Keratinocyte (primary cell): ENCODE measurements around the gene CATSPERE. TPM values are rescaled to one million over a fixed set of nuclear protein-coding genes. Genes with fewer than 3 reads are reported as not detected.

Experiments
- DNase-seq: peaks from one replicate; pipeline ENCODE4 v3.0.0-alpha.2; 2011; ENCODE audit warnings: low read depth, missing footprints, low spot score
- FAIRE-seq: peaks from 2 replicates; lab custom pipeline; 2011; peaks lifted over from hg19 to GRCh38; lab: Jason Lieb, UNC
- H2AFZ ChIP-seq: 2 replicates; pipeline ENCODE4 v1.6.0; 2012; ENCODE audit warnings: low read length, control low read depth, inconsistent platforms; ENCODE audit not compliant: control insufficient read depth
- H3K27ac ChIP-seq: 2 replicates; pipeline ENCODE4 v1.5.1; 2011; ENCODE audit warnings: low read length; ENCODE audit not compliant: control insufficient read depth, insufficient read depth
- H3K27me3 ChIP-seq: 3 replicates; pipeline ENCODE4 v1.6.0; 2011; ENCODE audit warnings: low read length; ENCODE audit not compliant: control insufficient read depth, insufficient read depth; ENCODE audit errors: extremely low read depth
- H3K36me3 ChIP-seq, 2 experiments: 2 replicates in 1 of 2; 3 replicates in 1 of 2; pipeline ENCODE4 v1.5.1; 2011; ENCODE audit warnings: low read length in 2 of 2, mild to moderate bottlenecking in 1 of 2; ENCODE audit not compliant: control insufficient read depth in 2 of 2, insufficient read depth in 2 of 2; ENCODE audit errors: extremely low read depth in 1 of 2
- H3K4me1 ChIP-seq: 3 replicates; pipeline ENCODE4 v1.5.1; 2011; ENCODE audit warnings: low read length; ENCODE audit not compliant: control insufficient read depth, insufficient read depth; ENCODE audit errors: extremely low read depth
- H3K4me2 ChIP-seq: 3 replicates; pipeline ENCODE4 v1.6.0; 2011; ENCODE audit warnings: low read depth, low read length; ENCODE audit not compliant: control insufficient read depth, insufficient read depth; ENCODE audit errors: extremely low read depth
- H3K4me3 ChIP-seq, 3 experiments: fragments of 200-600 bp in 1 of 3; sonication (generic) in 1 of 3; 2 replicates in 2 of 3; 3 replicates in 1 of 3; pipeline ENCODE4 v1.5.1; 2011 to 2016; ENCODE audit warnings: low read length in 3 of 3, mild to moderate bottlenecking in 3 of 3, control low read depth in 2 of 3, inconsistent platforms in 1 of 3, low read depth in 1 of 3, mixed read lengths in 1 of 3, mixed run types in 1 of 3, moderate library complexity in 1 of 3; ENCODE audit not compliant: control insufficient read depth in 2 of 3, insufficient read depth in 2 of 3; ENCODE audit errors: extremely low read depth in 1 of 3
- H3K79me2 ChIP-seq: 2 replicates; pipeline ENCODE4 v1.6.0; 2012; ENCODE audit warnings: low read length; ENCODE audit not compliant: control insufficient read depth, insufficient read depth
- H3K9ac ChIP-seq: 3 replicates; pipeline ENCODE4 v1.6.0; 2011; ENCODE audit warnings: low read length; ENCODE audit not compliant: control insufficient read depth, insufficient read depth; ENCODE audit errors: extremely low read depth
- H3K9me1 ChIP-seq: 3 replicates; pipeline ENCODE4 v1.6.0; 2011; ENCODE audit warnings: low read length; ENCODE audit not compliant: control insufficient read depth, insufficient read depth; ENCODE audit errors: extremely low read depth
- H3K9me3 ChIP-seq: 2 replicates; pipeline ENCODE4 v1.5.1; 2012; ENCODE audit warnings: low read depth, low read length; ENCODE audit not compliant: control insufficient read depth
- H4K20me1 ChIP-seq: 3 replicates; pipeline ENCODE4 v1.6.0; 2011; ENCODE audit warnings: low read length; ENCODE audit not compliant: control insufficient read depth, insufficient read depth; ENCODE audit errors: extremely low read depth
- CTCF ChIP-seq, 3 experiments: IDR thresholded peaks in 1 of 3; conservative IDR thresholded peaks in 1 of 3; optimal IDR thresholded peaks in 1 of 3; 2 replicates in 2 of 3; 3 replicates in 1 of 3; pipeline versions ENCODE3 to v1.5.1; 2011; ENCODE audit warnings: low read length in 3 of 3, mild to moderate bottlenecking in 3 of 3, moderate library complexity in 2 of 3, control low read depth in 1 of 3, inconsistent platforms in 1 of 3; ENCODE audit not compliant: insufficient read depth in 2 of 3; ENCODE audit errors: extremely low read depth in 1 of 3
- EZH2 ChIP-seq: IDR thresholded peaks from one replicate; pipeline ENCODE4 v1.6.1; 2012; ENCODE audit warnings: inconsistent platforms, mild to moderate bottlenecking, low read length, moderate library complexity
- dilution Hi-C: fragments of 300-500 bp; cut with MboI; formaldehyde crosslinking; loops from one replicate; pipeline ENCODE4 v1.7.0; 2020; ENCODE audit warnings: low sequenced_read_pairs; ENCODE audit not compliant: extremely low pct_ligation_motif_present
- polyA plus RNA-seq, 5 experiments: library from polyadenylated mRNA; depleted of rRNA in 3 of 5; stranded (reverse) in 3 of 5; stranded (forward) in 1 of 5; unstranded in 1 of 5; fragments of >200 nt; gene quantifications; 1 replicate in 1 of 5; 2 replicates in 3 of 5; 3 replicates in 1 of 5; pipeline versions ENCODE4 v1.2.1 to v1.2.3, GENCODE V29; 2011 to 2012; ENCODE audit warnings: missing spikeins in 2 of 5, low read depth in 1 of 5, low replicate concordance in 1 of 5

The CATSPERE gene
- polyA plus RNA-seq, 1 donor (not counting 4 experiments of a cell fraction or from before 2014, with no cell fraction given) = 0.42 TPM

GRCh38 chr1:244657421-244657820, 196.3 kb downstream of the CATSPERE start:
- TF ChIP-seq CTCF (optimal IDR thresholded peaks at IDR 0.05 in 1 of 3, IDR thresholded peaks at IDR 0.05 in 1 of 3, conservative IDR thresholded peaks at IDR 0.05 in 1 of 3; ENCODE audit: extremely low read depth in 1 of 3, insufficient read depth in 2 of 3, low read length in 3 of 3) (no peak), EZH2 (no peak)
- Histone ChIP-seq H3K27me3 (no peaks in the 10 kb centered on the region), H3K36me3 (peaks cover 5 to 6% of the 10 kb centered on the region in 2 experiments), H3K4me3 (no peak overlapping the region), H3K9me1 (no peaks in the 10 kb centered on the region), H2AFZ (no peak overlapping the region), H3K9ac (no peak overlapping the region), H3K9me3 (no peaks in the 10 kb centered on the region), H3K4me1 (peaks cover 6% of the 10 kb centered on the region), H4K20me1 (peaks cover 4% of the 10 kb centered on the region), H3K27ac (no peak overlapping the region), H3K79me2 (peaks cover 79% of the 10 kb centered on the region), H3K4me2 (no peak overlapping the region)
- dilution Hi-C loops = no loop called here
- DNase-seq = no peak
- no peak for FAIRE-seq

GRCh38 chr1:244659694-244660093, 198.6 kb downstream of the CATSPERE start:
- Histone ChIP-seq H3K27ac (no peak overlapping the region), H4K20me1 (peaks cover 4% of the 10 kb centered on the region), H3K79me2 (peaks cover 79% of the 10 kb centered on the region), H3K9ac (no peak overlapping the region), H3K9me3 (no peaks in the 10 kb centered on the region), H3K36me3 (peaks cover 5 to 6% of the 10 kb centered on the region in 2 experiments), H3K27me3 (no peaks in the 10 kb centered on the region), H3K9me1 (no peaks in the 10 kb centered on the region), H2AFZ (no peak overlapping the region), H3K4me1 (peaks cover 2% of the 10 kb centered on the region), H3K4me3 (no peak overlapping the region), H3K4me2 (no peak overlapping the region)
- TF ChIP-seq CTCF (optimal IDR thresholded peaks at IDR 0.05 in 1 of 3, IDR thresholded peaks at IDR 0.05 in 1 of 3, conservative IDR thresholded peaks at IDR 0.05 in 1 of 3; ENCODE audit: extremely low read depth in 1 of 3, insufficient read depth in 2 of 3, low read length in 3 of 3) (no peak), EZH2 (no peak)
- no peak for FAIRE-seq
- no peak for DNase-seq
- dilution Hi-C loops = no loop called here
